ENCODE data around the gene AKT1. TPM values are rescaled to one million over a fixed set of nuclear protein-coding genes. Genes with fewer than 3 reads are reported as not detected.
A peak's percentile ranks its signal among the peaks of the same experiment; 100 is the strongest.

Gene AKT1
- total RNA-seq, 4 donors from 2014 or later, result 66.6 to 93.7 (median 71.3) TPM

DNA sequence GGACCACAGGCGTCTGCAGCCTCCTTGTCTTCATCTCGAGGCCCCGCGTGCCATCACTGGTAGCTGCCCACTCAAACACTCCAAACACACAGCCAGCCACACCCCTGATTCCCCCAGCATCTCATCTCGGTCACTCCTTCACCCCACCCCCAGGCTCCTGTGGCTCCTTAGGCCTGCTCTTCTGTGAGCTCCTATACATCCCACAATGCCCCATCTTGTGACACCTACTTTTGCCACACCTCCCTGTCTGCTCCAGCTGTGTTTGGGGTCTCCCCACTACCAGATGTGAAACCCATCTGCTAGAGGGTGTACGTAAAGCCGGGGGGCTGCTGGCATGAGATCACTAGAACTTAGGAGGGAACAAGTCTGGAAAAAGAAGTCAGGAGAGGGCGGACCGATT lies 4.1 kb downstream of the AKT1 start:
- intact Hi-C loops (cut with DNase I), result no loop called here
- Histone ChIP-seq H3K4me1 (peaks cover 40 to 93% (median 40%) of the 10 kb centered on the region in 3 donors), H3K27ac (no peak overlapping the region), H3K27me3 (no peaks in the 10 kb centered on the region), H3K4me3 (no peak overlapping the region), H3K9me3 (no peaks in the 10 kb centered on the region), H3K36me3 (peaks cover 0 to 61% (median 14%) of the 10 kb centered on the region in 3 donors)
- 81 to 90% methylated on average over 5 to 7 of the region's 9 CpGs for WGBS, 2 donors
- no peak for DNase-seq
- TF ChIP-seq POLR2A (IDR thresholded peaks at IDR 0.05), result no peak
- TF ChIP-seq, protein P1, sequence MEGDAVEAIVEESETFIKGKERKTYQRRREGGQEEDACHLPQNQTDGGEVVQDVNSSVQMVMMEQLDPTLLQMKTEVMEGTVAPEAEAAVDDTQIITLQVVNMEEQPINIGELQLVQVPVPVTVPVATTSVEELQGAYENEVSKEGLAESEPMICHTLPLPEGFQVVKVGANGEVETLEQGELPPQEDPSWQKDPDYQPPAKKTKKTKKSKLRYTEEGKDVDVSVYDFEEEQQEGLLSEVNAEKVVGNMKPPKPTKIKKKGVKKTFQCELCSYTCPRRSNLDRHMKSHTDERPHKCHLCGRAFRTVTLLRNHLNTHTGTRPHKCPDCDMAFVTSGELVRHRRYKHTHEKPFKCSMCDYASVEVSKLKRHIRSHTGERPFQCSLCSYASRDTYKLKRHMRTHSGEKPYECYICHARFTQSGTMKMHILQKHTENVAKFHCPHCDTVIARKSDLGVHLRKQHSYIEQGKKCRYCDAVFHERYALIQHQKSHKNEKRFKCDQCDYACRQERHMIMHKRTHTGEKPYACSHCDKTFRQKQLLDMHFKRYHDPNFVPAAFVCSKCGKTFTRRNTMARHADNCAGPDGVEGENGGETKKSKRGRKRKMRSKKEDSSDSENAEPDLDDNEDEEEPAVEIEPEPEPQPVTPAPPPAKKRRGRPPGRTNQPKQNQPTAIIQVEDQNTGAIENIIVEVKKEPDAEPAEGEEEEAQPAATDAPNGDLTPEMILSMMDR (IDR thresholded peaks at IDR 0.05), result no peak

DNA sequence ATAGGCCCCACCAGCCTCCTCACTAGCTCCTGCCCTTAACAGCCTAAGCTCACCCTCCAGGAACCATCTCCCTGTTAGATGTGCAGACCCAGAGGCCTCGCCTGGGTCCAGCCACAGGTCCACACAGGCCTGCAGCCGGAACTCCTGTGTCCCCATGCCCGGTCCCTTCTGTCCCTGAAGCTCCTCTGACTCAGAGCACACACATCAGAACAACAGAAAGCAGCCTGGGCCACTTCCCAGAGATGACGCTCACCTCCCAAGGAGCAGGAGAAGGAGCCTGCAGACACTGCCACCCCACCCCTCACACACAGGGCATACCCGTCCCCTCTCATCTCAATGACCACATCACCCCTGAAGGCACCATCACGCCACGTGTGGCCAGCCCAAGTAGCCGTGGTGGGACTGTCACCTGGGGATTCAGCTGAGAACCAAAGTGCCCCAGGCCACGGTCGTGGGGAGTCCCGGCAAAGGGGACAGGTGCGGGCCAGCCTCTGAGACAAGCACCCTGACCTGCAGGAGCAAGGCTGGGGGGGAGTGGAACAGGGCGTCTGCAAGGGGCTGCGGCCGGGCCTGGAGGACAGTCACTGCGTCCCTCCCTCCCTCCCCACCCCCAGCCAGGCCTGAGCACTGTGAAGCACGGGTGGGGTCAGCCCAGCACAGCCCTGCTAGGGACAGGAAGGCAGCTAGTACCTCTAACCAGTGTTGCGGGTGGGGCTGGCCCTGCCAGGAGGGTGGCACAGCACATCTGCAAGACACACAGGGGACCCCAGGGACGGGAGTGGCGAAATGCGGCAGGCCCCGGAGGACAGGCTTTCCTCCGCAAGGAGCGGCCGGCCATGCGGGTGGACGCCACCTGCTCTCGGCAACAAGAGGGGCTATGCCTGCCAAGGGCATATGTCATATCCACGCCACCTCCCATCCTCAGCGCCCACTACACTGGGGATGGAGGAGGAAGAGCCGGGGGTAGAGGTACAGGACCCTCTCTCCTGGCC lies 5.5 kb downstream of the AKT1 start:
- intact Hi-C loops (cut with DNase I), result no loop called here

DNA sequence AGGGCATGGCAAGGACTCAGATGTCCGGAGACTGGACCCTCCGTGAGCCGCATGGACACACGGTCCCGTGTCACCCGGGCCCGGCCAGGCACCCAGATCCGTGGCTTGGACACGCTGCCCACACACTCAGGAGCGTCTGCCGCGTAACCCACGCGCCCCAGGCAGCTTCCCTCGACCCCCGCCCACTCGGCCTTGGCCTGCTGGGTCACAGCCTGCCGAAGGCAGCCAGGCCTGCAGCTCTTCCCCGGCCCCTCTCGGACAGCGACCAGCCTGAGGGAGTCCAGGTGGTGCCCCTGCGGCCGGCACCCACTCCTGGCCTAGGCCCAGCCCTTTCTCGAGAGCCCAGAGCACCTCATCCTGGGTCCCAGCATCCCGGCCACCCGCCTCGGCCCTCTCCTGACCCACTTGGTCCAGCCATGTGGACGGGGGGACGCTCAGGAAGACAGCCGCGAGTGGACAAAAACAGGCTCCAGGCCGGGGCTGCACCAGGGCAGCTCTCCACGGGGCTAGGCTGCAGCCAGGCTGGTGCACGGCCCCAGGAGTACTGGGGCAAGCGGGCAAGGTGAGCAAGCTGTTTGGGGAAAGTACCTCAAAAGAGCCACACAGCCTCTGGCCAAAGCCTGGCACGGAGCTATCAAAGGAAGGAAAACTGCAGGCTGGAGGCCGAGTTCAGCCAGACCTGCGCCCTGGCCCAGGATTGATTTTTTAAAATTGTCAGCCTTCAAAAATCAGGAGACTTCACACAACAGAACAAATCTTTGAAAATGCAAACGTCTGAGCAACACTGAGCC lies 6.5 kb downstream of the AKT1 start:
- WGBS, 2 donors, result 88% methylated on average over 10 to 23 of the region's 39 CpGs
- no peak overlapping the region for H3K27ac ChIP-seq
- H3K27me3 ChIP-seq, result no peaks in the 10 kb centered on the region
- peaks cover 0 to 75% (median 20%) of the 10 kb centered on the region in 3 donors for H3K36me3 ChIP-seq
- intact Hi-C loops (cut with DNase I), result no loop called here
- TF ChIP-seq POLR2A (IDR thresholded peaks at IDR 0.05), result no peak
- TF ChIP-seq, protein P1 (IDR thresholded peaks at IDR 0.05), result no peak
- DNase-seq, result no peak
- peaks cover 39 to 100% (median 42%) of the 10 kb centered on the region in 3 donors for H3K4me1 ChIP-seq
- no peak overlapping the region for H3K4me3 ChIP-seq
- no peaks in the 10 kb centered on the region for H3K9me3 ChIP-seq

More for the DNA sequence above, 5.5 kb downstream of the AKT1 start:
- TF ChIP-seq, protein P1 (IDR thresholded peaks at IDR 0.05), result no peak
- TF ChIP-seq POLR2A (IDR thresholded peaks at IDR 0.05), result no peak
- H3K4me1 ChIP-seq, result peaks cover 36 to 99% (median 45%) of the 10 kb centered on the region in 3 donors
- no peak overlapping the region for H3K4me3 ChIP-seq
- peaks cover 0 to 72% (median 20%) of the 10 kb centered on the region in 3 donors for H3K36me3 ChIP-seq
- DNase-seq, result no peak
- H3K27ac ChIP-seq, result no peak overlapping the region
- no peaks in the 10 kb centered on the region for H3K9me3 ChIP-seq
- WGBS, 2 donors, result 61 to 78% methylated on average over 3 to 19 of the region's 31 CpGs
- H3K27me3 ChIP-seq, result no peaks in the 10 kb centered on the region

DNA sequence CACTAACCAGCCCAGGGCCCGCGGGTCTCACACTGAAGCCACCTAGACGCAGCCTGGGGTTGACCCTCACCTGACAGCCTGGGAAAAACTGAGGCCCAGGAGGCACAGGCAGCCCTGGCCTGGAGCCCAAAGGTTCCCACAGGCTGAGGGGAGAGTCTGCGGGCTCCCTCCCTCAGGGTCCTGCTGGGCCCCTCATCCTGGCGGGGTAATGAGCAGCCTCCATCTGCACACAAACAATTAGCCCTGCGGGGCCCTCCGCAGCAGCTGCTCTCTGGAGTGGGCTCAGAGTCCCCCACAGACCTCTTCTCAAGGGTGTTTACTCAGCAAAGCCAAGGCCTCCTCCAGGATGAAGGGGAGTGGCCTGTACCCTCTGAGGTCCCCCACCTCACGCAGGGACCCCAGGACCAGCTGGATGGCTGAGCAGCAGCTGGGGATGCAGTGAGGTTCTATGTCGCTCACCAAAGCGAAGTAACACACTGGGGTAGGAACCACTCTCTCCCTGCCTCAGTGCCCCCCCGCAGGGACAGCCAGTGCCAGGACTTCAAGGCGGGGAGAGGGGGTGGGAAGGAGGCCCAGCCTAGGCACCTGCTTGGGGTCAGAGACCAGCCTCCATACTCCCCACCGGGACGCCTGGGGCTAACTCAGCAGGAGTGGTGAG lies 7.3 kb downstream of the AKT1 start:
- Histone ChIP-seq H3K36me3 (peaks cover 0 to 75% (median 20%) of the 10 kb centered on the region in 3 donors), H3K4me1 (peaks cover 31 to 100% (median 34%) of the 10 kb centered on the region in 3 donors), H3K9me3 (no peaks in the 10 kb centered on the region), H3K4me3 (no peak overlapping the region), H3K27me3 (no peaks in the 10 kb centered on the region), H3K27ac (peak overlapping the region in 2 of 4 donors; percentile 9 to 43)
- no peak for TF ChIP-seq POLR2A (IDR thresholded peaks at IDR 0.05)
- TF ChIP-seq, protein P1 (IDR thresholded peaks at IDR 0.05), result no peak
- DNase-seq, result no peak
- WGBS, 2 donors, result no CpG with 5 or more reads among the region's 14 CpGs
- intact Hi-C loops (cut with DNase I), result no loop called here
